ENCODE results near the gene M1AP. TPM values are rescaled to one million over a fixed set of nuclear protein-coding genes. Genes with fewer than 3 reads are reported as not detected.
A peak's percentile ranks its signal among the peaks of the same experiment; 100 is the strongest.

The M1AP gene
- total RNA-seq, 2 experiments from 2014 or later = not detected

- ChIA-PET POLR2A (interaction anchor here (0.6 to 0.8 kb wide), 2 partner anchors 10 to 56 kb away, joined by 3 read pairs; partner anchors contain the start of gene HTRA2), CTCF (interaction anchor here (1.0 to 1.6 kb wide), 4 partner anchors 8 to 82 kb away, joined by 3 to 5 read pairs (median 3); partner anchors contain the start of gene WBP1)
- Mint-ChIP-seq H3K36me3 (ENCODE audit: low read depth) (no peaks in the 10 kb centered on the region), H3K4me3 (no peak overlapping the region), H3K27me3 (ENCODE audit: low read depth) (peaks cover 45% of the 10 kb centered on the region), H3K27ac (no peak overlapping the region), H3K9me3 (ENCODE audit: insufficient read depth) (no peaks in the 10 kb centered on the region), H3K4me1 (ENCODE audit: low read depth) (peaks cover 22% of the 10 kb centered on the region)
- DNase-seq (no peak), ATAC-seq (no peak)
Observed at GRCh38 chr2:74540291-74540690, 107.8 kb downstream of the M1AP start.

- Mint-ChIP-seq H3K4me3 (no peak overlapping the region), H3K9me3 (ENCODE audit: insufficient read depth) (no peaks in the 10 kb centered on the region), H3K4me1 (ENCODE audit: low read depth) (peaks cover 22% of the 10 kb centered on the region), H3K27me3 (ENCODE audit: low read depth) (peaks cover 36% of the 10 kb centered on the region), H3K27ac (no peak overlapping the region), H3K36me3 (ENCODE audit: low read depth) (no peaks in the 10 kb centered on the region)
- DNase-seq (no peak), ATAC-seq (no peak)
- ChIA-PET CTCF (interaction anchor here (1.2 to 2.8 kb wide), 6 partner anchors 31 to 204 kb away, joined by 3 to 17 read pairs (median 4); partner anchors contain the start of genes CCDC142, PCGF1 and TTC31), POLR2A (interaction anchor here (0.7 to 1.1 kb wide), 3 partner anchors 8 to 12 kb away, joined by 3 to 5 read pairs (median 4); partner anchors contain the start of genes AUP1 and HTRA2)
Observed at GRCh38 chr2:74538881-74539339, 109.2 kb downstream of the M1AP start.

- no peak overlapping the region for H3K27ac Mint-ChIP-seq
- H3K36me3 Mint-ChIP-seq (ENCODE audit: low read depth) = peaks cover 10% of the 10 kb centered on the region
- H3K4me1 Mint-ChIP-seq (ENCODE audit: low read depth) = peaks cover 26% of the 10 kb centered on the region
- ChIA-PET POLR2A (interaction anchor here (0.6 to 1.2 kb wide), 2 partner anchors 21 to 251 kb away, joined by 3 read pairs; no protein-coding TSS in a partner anchor), CTCF (interaction anchor here (2.8 kb wide), 1 partner anchor 50 kb away, joined by 17 read pairs; no protein-coding TSS in a partner anchor)
- H3K9me3 Mint-ChIP-seq (ENCODE audit: insufficient read depth) = no peaks in the 10 kb centered on the region
- ATAC-seq (no peak), DNase-seq (no peak)
- H3K4me3 Mint-ChIP-seq = no peak overlapping the region
- peaks cover 30% of the 10 kb centered on the region for H3K27me3 Mint-ChIP-seq (ENCODE audit: low read depth)
Observed at GRCh38 chr2:74537140-74537539, 111.0 kb downstream of the M1AP start.

- peaks cover 34% of the 10 kb centered on the region for H3K4me1 Mint-ChIP-seq (ENCODE audit: low read depth)
- H3K9me3 Mint-ChIP-seq (ENCODE audit: insufficient read depth) = no peaks in the 10 kb centered on the region
- H3K4me3 Mint-ChIP-seq = no peak overlapping the region
- peaks cover 18% of the 10 kb centered on the region for H3K36me3 Mint-ChIP-seq (ENCODE audit: low read depth)
- ATAC-seq (peak; percentile 20), DNase-seq (no peak)
- ChIA-PET CTCF (no interaction called here), POLR2A (interaction anchor here (0.6 to 1.5 kb wide), 4 partner anchors 22 to 250 kb away, joined by 3 to 4 read pairs (median 3); no protein-coding TSS in a partner anchor)
- peaks cover 29% of the 10 kb centered on the region for H3K27me3 Mint-ChIP-seq (ENCODE audit: low read depth)
- H3K27ac Mint-ChIP-seq = no peak overlapping the region
Observed at GRCh38 chr2:74536166-74536950, 111.8 kb downstream of the M1AP start.

DNA sequence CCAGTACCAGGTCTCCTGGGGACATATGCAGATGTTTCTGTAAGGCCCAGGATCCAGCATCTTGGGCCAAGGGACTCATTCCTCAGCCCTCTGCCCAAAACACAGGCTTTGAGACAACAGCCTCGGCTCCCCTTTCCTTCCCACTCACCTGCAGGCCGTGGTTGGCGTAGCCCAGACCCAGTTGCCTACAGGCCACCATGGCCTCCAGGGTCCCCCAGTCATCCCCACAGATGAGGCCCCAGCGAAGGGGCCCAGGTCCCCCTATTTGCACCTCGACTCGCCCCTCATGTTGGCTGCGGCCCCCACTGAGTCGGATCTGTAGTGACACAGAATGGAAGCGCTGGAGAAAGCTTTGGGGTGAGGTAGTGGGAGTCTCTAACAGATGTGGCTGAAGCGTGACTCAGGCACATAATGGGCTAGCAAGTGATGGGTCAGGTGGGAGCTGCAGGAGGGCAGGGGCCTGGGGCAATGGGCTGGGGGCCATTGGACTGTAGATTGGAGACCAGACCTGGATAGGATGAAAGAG, 112.6 kb downstream of the M1AP start:
- CTCF ChIA-PET = interaction anchor here (4.9 kb wide), 1 partner anchor 52 kb away, joined by 74 read pairs; no protein-coding TSS in a partner anchor
- H3K9me3 Mint-ChIP-seq (ENCODE audit: insufficient read depth) = no peaks in the 10 kb centered on the region
- peaks cover 27% of the 10 kb centered on the region for H3K27me3 Mint-ChIP-seq (ENCODE audit: low read depth)
- ATAC-seq (no peak), DNase-seq (no peak)
- H3K36me3 Mint-ChIP-seq (ENCODE audit: low read depth) = peaks cover 24% of the 10 kb centered on the region
- H3K27ac Mint-ChIP-seq = no peak overlapping the region
- H3K4me3 Mint-ChIP-seq = no peak overlapping the region
- POLR2A ChIA-PET = interaction anchor here (1.5 kb wide), 1 partner anchor 54 kb away, joined by 4 read pairs; no protein-coding TSS in a partner anchor
- peaks cover 42% of the 10 kb centered on the region for H3K4me1 Mint-ChIP-seq (ENCODE audit: low read depth)

- peaks cover 39% of the 10 kb centered on the region for H3K4me1 Mint-ChIP-seq (ENCODE audit: low read depth)
- no peaks in the 10 kb centered on the region for H3K9me3 Mint-ChIP-seq (ENCODE audit: insufficient read depth)
- H3K27me3 Mint-ChIP-seq (ENCODE audit: low read depth) = peaks cover 25% of the 10 kb centered on the region
- no peak for DNase-seq
- H3K27ac Mint-ChIP-seq = no peak overlapping the region
- ATAC-seq = no peak
- H3K4me3 Mint-ChIP-seq = no peak overlapping the region
- POLR2A ChIA-PET = no interaction called here
- H3K36me3 Mint-ChIP-seq (ENCODE audit: low read depth) = peaks cover 26% of the 10 kb centered on the region
- CTCF ChIA-PET = interaction anchor here (1.4 to 4.9 kb wide), 2 partner anchors 53 to 78 kb away, joined by 3 to 74 read pairs; no protein-coding TSS in a partner anchor
Observed at GRCh38 chr2:74534411-74534810, 113.7 kb downstream of the M1AP start.

DNA sequence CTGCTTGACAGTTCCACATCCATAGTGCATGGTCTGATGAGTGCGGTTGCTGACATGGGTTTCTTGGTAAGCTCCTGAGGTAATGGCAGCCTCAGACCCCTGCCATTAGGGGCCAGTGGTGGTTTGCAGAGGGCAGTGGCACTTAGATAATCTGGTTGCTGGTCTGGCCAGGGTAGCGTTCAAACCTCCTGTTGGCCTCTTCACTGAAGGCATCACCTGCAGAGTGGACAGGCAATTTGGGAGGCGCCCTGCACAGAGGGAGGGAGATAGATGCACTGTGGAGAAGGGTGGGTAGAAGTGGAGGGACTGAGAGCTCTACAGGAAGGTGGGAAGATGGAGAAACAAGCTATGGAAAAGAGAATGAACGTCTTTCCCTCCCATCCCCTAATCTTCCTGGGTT, 114.7 kb downstream of the M1AP start:
- CTCF ChIA-PET = interaction anchor here (1.4 to 5.0 kb wide), 5 partner anchors 12 to 77 kb away, joined by 3 to 76 read pairs (median 23); partner anchors contain the start of genes CCDC142, PCGF1 and TTC31
- H3K4me3 Mint-ChIP-seq = no peak overlapping the region
- POLR2A ChIA-PET = interaction anchor here (0.6 to 1.4 kb wide), 2 partner anchors 18 to 595 kb away, joined by 4 read pairs; no protein-coding TSS in a partner anchor
- no peaks in the 10 kb centered on the region for H3K9me3 Mint-ChIP-seq (ENCODE audit: insufficient read depth)
- no peak for ATAC-seq
- H3K4me1 Mint-ChIP-seq (ENCODE audit: low read depth) = peaks cover 33% of the 10 kb centered on the region
- peaks cover 30% of the 10 kb centered on the region for H3K36me3 Mint-ChIP-seq (ENCODE audit: low read depth)
- H3K27me3 Mint-ChIP-seq (ENCODE audit: low read depth) = peaks cover 15% of the 10 kb centered on the region
- H3K27ac Mint-ChIP-seq = no peak overlapping the region
- DNase-seq = no peak

- H3K36me3 Mint-ChIP-seq (ENCODE audit: low read depth) = peaks cover 43% of the 10 kb centered on the region
- no peaks in the 10 kb centered on the region for H3K9me3 Mint-ChIP-seq (ENCODE audit: insufficient read depth)
- DNase-seq = no peak
- ChIA-PET CTCF (interaction anchor here (0.7 to 5.0 kb wide), 32 partner anchors 8 to 282 kb away, joined by 3 to 76 read pairs (median 5); partner anchors contain the start of genes C2orf81, CCDC142, INO80B and LBX2), POLR2A (interaction anchor here (0.8 to 5.1 kb wide), 9 partner anchors 19 to 78 kb away, joined by 3 to 33 read pairs (median 5); partner anchors contain the start of genes CCDC142, INO80B, MRPL53 and TTC31)
- H3K4me1 Mint-ChIP-seq (ENCODE audit: low read depth) = peaks cover 38% of the 10 kb centered on the region
- H3K27ac Mint-ChIP-seq = peak overlapping the region; percentile 46
- H3K27me3 Mint-ChIP-seq (ENCODE audit: low read depth) = peaks cover 4% of the 10 kb centered on the region
- no peak for ATAC-seq
- H3K4me3 Mint-ChIP-seq = peak overlapping the region; percentile 95
Observed at GRCh38 chr2:74532222-74532621, 115.9 kb downstream of the M1AP start.

GRCh38 chr2:74531666-74532065, 116.5 kb downstream of the M1AP start:
- H3K27me3 Mint-ChIP-seq (ENCODE audit: low read depth) = no peaks in the 10 kb centered on the region
- ATAC-seq (no peak), DNase-seq (no peak)
- peak overlapping the region; percentile 46 for H3K27ac Mint-ChIP-seq
- peaks cover 41% of the 10 kb centered on the region for H3K4me1 Mint-ChIP-seq (ENCODE audit: low read depth)
- CTCF ChIA-PET = interaction anchor here (0.7 to 5.0 kb wide), 32 partner anchors 9 to 281 kb away, joined by 3 to 76 read pairs (median 5); partner anchors contain the start of genes C2orf81, CCDC142, INO80B and LBX2
- POLR2A ChIA-PET = interaction anchor here (0.8 to 5.1 kb wide), 14 partner anchors 8 to 77 kb away, joined by 3 to 33 read pairs (median 6); partner anchors contain the start of genes CCDC142, INO80B, MRPL53 and TTC31
- H3K4me3 Mint-ChIP-seq = peak overlapping the region; percentile 95
- H3K9me3 Mint-ChIP-seq (ENCODE audit: insufficient read depth) = no peaks in the 10 kb centered on the region
- peaks cover 48% of the 10 kb centered on the region for H3K36me3 Mint-ChIP-seq (ENCODE audit: low read depth)

GRCh38 chr2:74530239-74531187, 117.6 kb downstream of the M1AP start:
- H3K27me3 Mint-ChIP-seq (ENCODE audit: low read depth) = no peaks in the 10 kb centered on the region
- H3K36me3 Mint-ChIP-seq (ENCODE audit: low read depth) = peaks cover 56% of the 10 kb centered on the region
- H3K9me3 Mint-ChIP-seq (ENCODE audit: insufficient read depth) = no peaks in the 10 kb centered on the region
- peak overlapping the region; percentile 93 for H3K27ac Mint-ChIP-seq
- CTCF ChIA-PET = interaction anchor here (0.7 to 5.0 kb wide), 23 partner anchors 11 to 259 kb away, joined by 3 to 76 read pairs (median 7); partner anchors contain the start of genes CCDC142, INO80B, LBX2 and PCGF1
- ATAC-seq = peak; percentile 24
- H3K4me3 Mint-ChIP-seq = peak overlapping the region; percentile 95
- peak; percentile 64 for DNase-seq
- POLR2A ChIA-PET = interaction anchor here (0.6 to 5.1 kb wide), 24 partner anchors 8 to 383 kb away, joined by 3 to 33 read pairs (median 5); partner anchors contain the start of genes CCDC142, INO80B, MOB1A and MRPL53
- H3K4me1 Mint-ChIP-seq (ENCODE audit: low read depth) = peaks cover 50% of the 10 kb centered on the region
